Psoas muscle (tissue), 8 donors: ENCODE data around the gene NEFH. TPM values are rescaled to one million over a fixed set of nuclear protein-coding genes. Genes with fewer than 3 reads are reported as not detected.

ENCODE experiments used
- ATAC-seq, 4 donors: fragments of 200-7000 bp; cut with Tn5 transposase; one replicate each; pipeline ENCODE4 v1.9.1; 2020; ENCODE audit warnings: moderate library complexity in 3 of 4, mild to moderate bottlenecking in 2 of 4
- DNase-seq, 2 donors: peaks; one replicate each; pipeline ENCODE4 v3.0.0-alpha.2; 2020
- H3K27ac ChIP-seq: fragments of 200-600 bp; one replicate; pipeline ENCODE4 v1.8.0; 2022
- H3K27me3 ChIP-seq, 3 donors: fragments of 200-600 bp in 1 of 3; one replicate each; pipeline versions ENCODE4 v1.6.1 to v1.8.0; 2013 to 2022; ENCODE audit warnings: low read length in 2 of 3, mild to moderate bottlenecking in 2 of 3, moderate library complexity in 1 of 3; ENCODE audit not compliant: insufficient read depth in 3 of 3
- H3K36me3 ChIP-seq, 2 donors: fragments of 200-600 bp in 1 of 2; one replicate each; pipeline versions ENCODE4 v1.6.1 to v1.8.0; 2013 to 2022; ENCODE audit warnings: low read depth in 1 of 2, mild to moderate bottlenecking in 1 of 2, moderate library complexity in 1 of 2; ENCODE audit not compliant: insufficient read depth in 1 of 2
- H3K4me1 ChIP-seq: fragments of 200-600 bp; one replicate; pipeline ENCODE4 v1.8.0; 2022
- H3K4me3 ChIP-seq: fragments of 200-600 bp; one replicate; pipeline ENCODE4 v1.8.0; 2022; ENCODE audit warnings: mild to moderate bottlenecking
- H3K9me3 ChIP-seq: fragments of 200-600 bp; one replicate; pipeline ENCODE4 v1.8.0; 2022
- CTCF ChIP-seq: fragments of 200-600 bp; IDR thresholded peaks from one replicate; pipeline ENCODE4 v1.8.0; 2022; ENCODE audit warnings: antibody characterized with exemption
- WGBS, 3 donors: extraction: QIAGEN DNeasy Blood & Tissue Kit; methylation state at CpG; one replicate each; pipeline versions ENCODE4 v1.1.6 to v1.1.7; 2013; 5-methylcytosine and 5-hydroxymethylcytosine counted together
- intact Hi-C, 2 donors: fragments of 100-400 bp; cut with DNase I; formaldehyde crosslinking; loops; one replicate each; pipeline versions ENCODE4 v1.11.0 to v1.14.2; 2022
- long read RNA-seq, 2 donors: library from polyadenylated mRNA; unstranded; transcript quantifications; one replicate each; pipeline ENCODE4 v2.0.0, GENCODE V29; 2021
- polyA plus RNA-seq, 3 donors: library from polyadenylated mRNA; stranded (reverse); fragments of 200-250 nt; gene quantifications; one replicate each; pipeline ENCODE4 v1.2.3, GENCODE V29; 2013
- total RNA-seq, 4 donors: library from RNA; stranded (reverse); fragmentation: NEBNext Ultra II Directional in 2 of 4; extraction: Animal tissue kit (Norgen Biotek cat#: 25700) in 2 of 4; gene quantifications; one replicate each; pipeline versions ENCODE4 v1.2.1 to v1.2.4, GENCODE V29; 2021 to 2023
- donor health status: healthy with polysubstance abuse.
- donor health status: DM: no; HTN: no; CAD: no; lungs with moderate emphysema.
- donor health status: Bipolar disorder and iron deficiency.
- donor health status: healthy.
- donor health status: DM: yes; HTN: yes; CAD: no.
- donor health status: DM: no; HTN: no; CAD: no.
- donor health status: DM: no; HTN: no; CAD: no.
- donor health status: DM: yes; HTN: yes; CAD: no.

The NEFH gene
- total RNA-seq: under 1 TPM; 0.08 to 0.54 (median 0.28) TPM
- polyA plus RNA-seq: under 1 TPM; 0.06 to 0.18 (median 0.14) TPM
- long read RNA-seq, donor 1: 0 reads
- long read RNA-seq, donor 2: 0 reads

- WGBS, 3 donors: 4 to 5% (median 5%) methylated on average over 39 to 48 of the region's 48 CpGs
- peak within 1 kb of the TSS; percentile 42 for H3K4me3 ChIP-seq
These were observed at the start of gene NEFH for GRCh38 chr22:29479417-29480261. NEFH (plus strand) TSS chr22:29480218; CDS start chr22:29480263, 45 bp downstream.

GRCh38 chr22:29431986-29432385 is 48.0 kb upstream of the NEFH start:
- Histone ChIP-seq H3K4me1 (no peaks in the 10 kb centered on the region), H3K36me3 (no peaks in the 10 kb centered on the region), H3K27ac (no peak overlapping the region), H3K9me3 (no peaks in the 10 kb centered on the region), H3K4me3 (no peak overlapping the region), H3K27me3 (peaks cover 0 to 10% (median 3%) of the 10 kb centered on the region in 3 donors)
- intact Hi-C loops: no loop called here
- ATAC-seq (no peak), DNase-seq (no peak)
- WGBS, 3 donors: 61 to 69% (median 62%) methylated on average over 5 of the region's 5 CpGs
- no peak for TF ChIP-seq CTCF

More at GRCh38 chr22:29479417-29480261, at the start of gene NEFH:
- DNase-seq: no peak
- ATAC-seq: no peak
- intact Hi-C loops: no loop called here
- peaks cover 13% of the 10 kb centered on the region for H3K4me1 ChIP-seq
- no peak within 1 kb of the TSS for H3K27ac ChIP-seq
- no peaks in the 10 kb centered on the region for H3K36me3 ChIP-seq
- no peaks in the 10 kb centered on the region for H3K9me3 ChIP-seq
- TF ChIP-seq CTCF: no peak
- peaks cover 0 to 75% (median 38%) of the 10 kb centered on the region in 3 donors for H3K27me3 ChIP-seq

GRCh38 chr22:29433856-29434255 is 46.2 kb upstream of the NEFH start:
- H3K27me3 ChIP-seq: peaks cover 0 to 10% (median 3%) of the 10 kb centered on the region in 3 donors
- no peaks in the 10 kb centered on the region for H3K36me3 ChIP-seq
- no peaks in the 10 kb centered on the region for H3K4me1 ChIP-seq
- intact Hi-C loops: no loop called here
- 56 to 64% (median 62%) methylated on average over 3 of the region's 3 CpGs for WGBS, 3 donors
- H3K9me3 ChIP-seq: no peaks in the 10 kb centered on the region
- ATAC-seq: no peak
- DNase-seq: no peak
- H3K4me3 ChIP-seq: no peak overlapping the region
- no peak for TF ChIP-seq CTCF
- no peak overlapping the region for H3K27ac ChIP-seq

GRCh38 chr22:29434288-29434687 is 45.7 kb upstream of the NEFH start:
- H3K27ac ChIP-seq: no peak overlapping the region
- H3K36me3 ChIP-seq: no peaks in the 10 kb centered on the region
- H3K4me3 ChIP-seq: no peak overlapping the region
- ATAC-seq (no peak), DNase-seq (no peak)
- no peak for TF ChIP-seq CTCF
- intact Hi-C loops: no loop called here
- no peaks in the 10 kb centered on the region for H3K4me1 ChIP-seq
- H3K27me3 ChIP-seq: peaks cover 0 to 10% (median 3%) of the 10 kb centered on the region in 3 donors
- WGBS, 3 donors: 78 to 82% (median 80%) methylated on average over 7 of the region's 7 CpGs
- H3K9me3 ChIP-seq: no peaks in the 10 kb centered on the region
